Left ventricle myocardium inferior (tissue), 1 donor: ENCODE data around the gene SWAP70. TPM values are rescaled to one million over a fixed set of nuclear protein-coding genes. Genes with fewer than 3 reads are reported as not detected.
A peak's percentile ranks its signal among the peaks of the same experiment; 100 is the strongest.

Experiments
- DNase-seq: peaks from one replicate; pipeline ENCODE4 v3.0.0-alpha.2; 2020
- H3K27ac ChIP-seq: fragments of 200-600 bp; replicated peaks from 2 replicates; pipeline ENCODE4 v1.8.0; 2021
- H3K27me3 ChIP-seq: fragments of 200-600 bp; 2 replicates; pipeline ENCODE4 v1.8.0; 2021; ENCODE audit warnings: low read depth
- H3K36me3 ChIP-seq: fragments of 200-600 bp; 2 replicates; pipeline ENCODE4 v1.8.0; 2021
- H3K4me1 ChIP-seq: fragments of 200-600 bp; 2 replicates; pipeline ENCODE4 v1.8.0; 2021
- H3K4me3 ChIP-seq: fragments of 200-600 bp; 2 replicates; pipeline ENCODE4 v1.8.0; 2021; ENCODE audit warnings: mild to moderate bottlenecking, moderate library complexity
- H3K9me3 ChIP-seq: fragments of 200-600 bp; replicated peaks from 2 replicates; pipeline ENCODE4 v1.8.0; 2021
- CTCF ChIP-seq: fragments of 200-600 bp; IDR thresholded peaks from 2 replicates; pipeline ENCODE4 v1.8.0; 2021; ENCODE audit warnings: antibody characterized with exemption, mild to moderate bottlenecking, borderline replicate concordance
- intact Hi-C: fragments of 100-400 bp; cut with micrococcal nuclease; formaldehyde crosslinking; loops from one replicate; pipeline ENCODE4 v1.11.0; 2022
- total RNA-seq: library from RNA; stranded (reverse); fragmentation: NEBNext Ultra II Directional; extraction: Animal tissue kit (Norgen Biotek cat#: 25700); gene quantifications from one replicate; pipeline ENCODE4 v1.2.1, GENCODE V29; 2021
- donor health status: DM: no; HTN: yes; CAD: no; lungs with severe emphysema.

Gene SWAP70
- total RNA-seq, 1 donor from 2014 or later: 20.6 TPM

GRCh38 chr11:9717040-9717357, 53.1 kb downstream of the SWAP70 start:
- intact Hi-C loops: loop anchor here (10.0 kb wide), 1 partner anchor 52 kb away; the partner anchor contains the start of gene SWAP70
- peaks cover 73% of the 10 kb centered on the region for H3K4me1 ChIP-seq
- TF ChIP-seq CTCF: no peak

GRCh38 chr11:9717719-9718118, 53.8 kb downstream of the SWAP70 start:
- Histone ChIP-seq H3K9me3 (no peaks in the 10 kb centered on the region), H3K4me3 (no peak overlapping the region), H3K36me3 (peaks cover 15% of the 10 kb centered on the region), H3K27ac (peak overlapping the region; percentile 82), H3K27me3 (no peaks in the 10 kb centered on the region), H3K4me1 (peaks cover 69% of the 10 kb centered on the region)
- intact Hi-C loops: loop anchor here (10.0 kb wide), 1 partner anchor 53 kb away; the partner anchor contains the start of gene SWAP70
- no peak for TF ChIP-seq CTCF
- DNase-seq: no peak

More at GRCh38 chr11:9717040-9717357, 53.1 kb downstream of the SWAP70 start:
- no peaks in the 10 kb centered on the region for H3K27me3 ChIP-seq
- H3K4me3 ChIP-seq: no peak overlapping the region
- no peaks in the 10 kb centered on the region for H3K9me3 ChIP-seq
- H3K27ac ChIP-seq: peak overlapping the region; percentile 82
- no peak for DNase-seq
- H3K36me3 ChIP-seq: peaks cover 15% of the 10 kb centered on the region

GRCh38 chr11:9718147-9718546, 54.3 kb downstream of the SWAP70 start:
- no peak for TF ChIP-seq CTCF
- no peak overlapping the region for H3K4me3 ChIP-seq
- no peak for DNase-seq
- H3K36me3 ChIP-seq: peaks cover 15% of the 10 kb centered on the region
- peak overlapping the region; percentile 82 for H3K27ac ChIP-seq
- no peaks in the 10 kb centered on the region for H3K9me3 ChIP-seq
- no peaks in the 10 kb centered on the region for H3K27me3 ChIP-seq
- H3K4me1 ChIP-seq: peaks cover 65% of the 10 kb centered on the region
- intact Hi-C loops: loop anchor here (10.0 kb wide), 1 partner anchor 53 kb away; the partner anchor contains the start of gene SWAP70

GRCh38 chr11:9719566-9720289, 55.9 kb downstream of the SWAP70 start:
- Histone ChIP-seq H3K9me3 (no peaks in the 10 kb centered on the region), H3K27me3 (no peaks in the 10 kb centered on the region), H3K4me1 (peaks cover 60% of the 10 kb centered on the region), H3K27ac (peak overlapping the region; percentile 82), H3K36me3 (peaks cover 15% of the 10 kb centered on the region), H3K4me3 (peak overlapping the region; percentile 13)
- no peak for TF ChIP-seq CTCF
- no peak for DNase-seq
- intact Hi-C loops: loop anchor here (10.0 kb wide), 1 partner anchor 55 kb away; the partner anchor contains the start of gene SWAP70

- intact Hi-C loops: no loop called here
Measured at GRCh38 chr11:9720290-9720630, 56.4 kb downstream of the SWAP70 start.

More at GRCh38 chr11:9720290-9720630, 56.4 kb downstream of the SWAP70 start:
- Histone ChIP-seq H3K36me3 (peaks cover 14% of the 10 kb centered on the region), H3K9me3 (no peaks in the 10 kb centered on the region), H3K4me1 (peaks cover 60% of the 10 kb centered on the region), H3K27me3 (no peaks in the 10 kb centered on the region), H3K4me3 (no peak overlapping the region), H3K27ac (peak overlapping the region; percentile 82)
- TF ChIP-seq CTCF: no peak
- no peak for DNase-seq
